ENCODE results near the gene ZNF143. TPM values are rescaled to one million over a fixed set of nuclear protein-coding genes. Genes with fewer than 3 reads are reported as not detected.

ZNF143 gene
- total and polyA plus RNA-seq, 2 of the 13 experiments (the other 11 are each of a cell fraction or from before 2014, with no cell fraction given) = 22.4 to 35.6 TPM

- TF ChIP-seq ARID3A (IDR thresholded peaks at IDR 0.05; ENCODE audit: low read depth, low read length) = peak; percentile 27; the same call in 1 of the 2 replicates
- 0 out of 2 replicates have a peak, but pooled peaks have one; percentile 10 for TF ChIP-seq NFE2L2 (IDR thresholded peaks at IDR 0.05; ENCODE audit: low read length)
- no peak for TF ChIP-seq SKI (IDR thresholded peaks at IDR 0.05; ENCODE audit: partially characterized antibody)
- no peak for TF ChIP-seq ZNF670 (CRISPR knock-in tag; IDR thresholded peaks at IDR 0.05; ENCODE audit: borderline replicate concordance)
- no peak for TF ChIP-seq ZBTB34 (CRISPR knock-in tag; IDR thresholded peaks at IDR 0.05)
- TF ChIP-seq DPF2 (CRISPR knock-in tag; IDR thresholded peaks at IDR 0.05; ENCODE audit: borderline replicate concordance, low read depth) = no peak
- TF ChIP-seq ZNF878 (CRISPR knock-in tag; IDR thresholded peaks at IDR 0.05) = peak; percentile 46; the same call in 1 of the 2 replicates
- no peak for TF ChIP-seq LCORL (IDR thresholded peaks at IDR 0.05)
- no peak for TF ChIP-seq LCORL (CRISPR knock-in tag; IDR thresholded peaks at IDR 0.05)
- peak; percentile 83; the same call in 1 of the 2 replicates for TF ChIP-seq POLR2AphosphoS2 (IDR thresholded peaks at IDR 0.05; ENCODE audit: low read depth, low read length)
- TF ChIP-seq MAFF (IDR thresholded peaks at IDR 0.05; ENCODE audit: low read depth, low read length) = peak; percentile 18; the same call in 1 of the 2 replicates
- no peak for TF ChIP-seq FLYWCH1 (CRISPR knock-in tag; IDR thresholded peaks at IDR 0.05)
- TF ChIP-seq ZBTB26 (CRISPR knock-in tag; IDR thresholded peaks at IDR 0.05; ENCODE audit: borderline replicate concordance) = no peak; the same call in 1 of the 2 replicates
- no peak; the same call in 1 of the 2 replicates for TF ChIP-seq KMT2B (CRISPR knock-in tag; IDR thresholded peaks at IDR 0.05)
- TF ChIP-seq ZBTB25 (CRISPR knock-in tag; IDR thresholded peaks at IDR 0.05) = no peak; the same call in 1 of the 2 replicates
- no peak for TF ChIP-seq PRDM15 (CRISPR knock-in tag; IDR thresholded peaks at IDR 0.05)
- TF ChIP-seq CERS6 (CRISPR knock-in tag; IDR thresholded peaks at IDR 0.05) = no peak
Measured at GRCh38 chr11:9461063-9461759, 399 bp downstream of the ZNF143 start (continued).
